GM23338 (cell line): ENCODE data around the gene S100PBP. TPM values are rescaled to one million over a fixed set of nuclear protein-coding genes. Genes with fewer than 3 reads are reported as not detected.

ENCODE experiments used
- ATAC-seq: fragments of 200-7000 bp; cut with Tn5 transposase; 3 replicates; pipeline ENCODE4 v1.9.1; 2020
- DNase-seq: peaks from one replicate; pipeline ENCODE4 v3.0.0-alpha.2; 2015; ENCODE audit warnings: low spot score
- H2AFZ ChIP-seq: fragments of 200-600 bp; sonication (generic); 2 replicates; pipeline ENCODE4 v1.8.0; 2016; ENCODE audit warnings: antibody characterized with exemption, mild to moderate bottlenecking, moderate library complexity
- H3F3A ChIP-seq: fragments of 200-600 bp; sonication (generic); replicated peaks from 2 replicates; pipeline ENCODE4 v1.8.0; 2017; ENCODE audit warnings: antibody characterized with exemption, mixed run types, low read depth
- H3K27ac ChIP-seq: fragments of 200-600 bp; sonication (generic); 2 replicates; pipeline ENCODE4 v1.6.1; 2016; ENCODE audit warnings: low read depth
- H3K27me3 ChIP-seq: fragments of 200-600 bp; sonication (generic); 2 replicates; pipeline ENCODE4 v1.8.0; 2016; ENCODE audit warnings: mild to moderate bottlenecking, mixed run types, moderate library complexity; ENCODE audit not compliant: insufficient read depth
- H3K36me3 ChIP-seq: fragments of 200-600 bp; sonication (generic); 2 replicates; pipeline ENCODE4 v1.8.0; 2016; ENCODE audit warnings: mild to moderate bottlenecking; ENCODE audit not compliant: insufficient read depth
- H3K4me1 ChIP-seq: fragments of 200-600 bp; sonication (generic); 2 replicates; pipeline ENCODE4 v1.8.0; 2016; ENCODE audit warnings: mild to moderate bottlenecking, moderate library complexity; ENCODE audit not compliant: insufficient read depth
- H3K4me2 ChIP-seq: fragments of 200-600 bp; sonication (generic); 2 replicates; pipeline ENCODE4 v1.7.1; 2017; ENCODE audit warnings: mixed run types
- H3K4me3 ChIP-seq: fragments of 200-600 bp; sonication (generic); 2 replicates; pipeline ENCODE4 v1.6.1; 2016; ENCODE audit warnings: mixed run types
- H3K79me2 ChIP-seq: fragments of 200-600 bp; sonication (generic); replicated peaks from 2 replicates; pipeline ENCODE4 v1.8.0; 2017; ENCODE audit warnings: mild to moderate bottlenecking; ENCODE audit not compliant: insufficient read depth
- H3K9me2 ChIP-seq: fragments of 200-600 bp; sonication (generic); 2 replicates; pipeline ENCODE4 v1.8.0; 2017; ENCODE audit not compliant: insufficient read depth
- H4K20me1 ChIP-seq: fragments of 200-600 bp; sonication (generic); replicated peaks from 2 replicates; pipeline ENCODE4 v1.8.0; 2017; ENCODE audit warnings: mild to moderate bottlenecking; ENCODE audit not compliant: insufficient read depth
- H3K27ac Mint-ChIP-seq: 2 replicates; pipeline ENCODE4 v1.8.0; 2020; ENCODE audit warnings: inconsistent platforms, mild to moderate bottlenecking, moderate library complexity, mixed read lengths
- H3K27me3 Mint-ChIP-seq: 3 replicates; pipeline ENCODE4 v1.8.0; 2022; ENCODE audit warnings: low read depth, mild to moderate bottlenecking, moderate library complexity, mixed read lengths, inconsistent platforms; ENCODE audit not compliant: insufficient read depth, poor library complexity
- H3K36me3 Mint-ChIP-seq: 3 replicates; pipeline ENCODE4 v1.8.0; 2021; ENCODE audit warnings: low read depth, mild to moderate bottlenecking, inconsistent platforms, moderate library complexity, mixed read lengths
- H3K4me1 Mint-ChIP-seq: 3 replicates; pipeline ENCODE4 v1.8.0; 2020; ENCODE audit warnings: mild to moderate bottlenecking, inconsistent platforms, mixed read lengths
- H3K4me3 Mint-ChIP-seq: 3 replicates; pipeline ENCODE4 v1.8.0; 2021; ENCODE audit warnings: moderate library complexity, mild to moderate bottlenecking, inconsistent platforms, mixed read lengths
- H3K9me3 Mint-ChIP-seq: 3 replicates; pipeline ENCODE4 v1.8.0; 2020; ENCODE audit warnings: moderate library complexity, mild to moderate bottlenecking, inconsistent platforms, mixed read lengths
- CREB1 ChIP-seq: fragments of 250-450 bp; sonication (Bioruptor Pico); IDR thresholded peaks from 2 replicates; pipeline ENCODE4 v1.5.0; 2020; ENCODE audit warnings: low read depth, mild to moderate bottlenecking, moderate library complexity
- EZH2 ChIP-seq: fragments of 200-600 bp; sonication (generic); IDR thresholded peaks from one replicate; pipeline ENCODE4 v1.8.0; 2017; ENCODE audit warnings: antibody characterized with exemption, mild to moderate bottlenecking, low read depth; ENCODE audit not compliant: unreplicated experiment
- EZH2phosphoT487 ChIP-seq: fragments of 200-600 bp; sonication (generic); IDR thresholded peaks from one replicate; pipeline ENCODE4 v1.8.1; 2018; ENCODE audit warnings: antibody characterized with exemption; ENCODE audit not compliant: unreplicated experiment
- POLR2AphosphoS5 ChIP-seq: IDR thresholded peaks from 2 replicates; pipeline ENCODE4 v1.6.1; 2016; ENCODE audit warnings: antibody characterized with exemption, low read depth
- ZNF114 ChIP-seq: fragments of 250-450 bp; sonication (Bioruptor Pico); IDR thresholded peaks from 2 replicates; pipeline ENCODE4 v1.5.0; 2020; ENCODE audit warnings: mild to moderate bottlenecking, moderate library complexity
- ZNF331 ChIP-seq: fragments of 250-450 bp; sonication (Bioruptor Pico); IDR thresholded peaks from 2 replicates; pipeline ENCODE4 v1.5.0; 2020; ENCODE audit warnings: low read depth, mild to moderate bottlenecking, moderate library complexity
- polyA plus RNA-seq: library from polyadenylated mRNA; unstranded; fragments of >200 nt; fragmentation: Nextera tagmentation; extraction: Ambion mirVana; gene quantifications from 2 replicates; pipeline ENCODE4 v1.2.1, GENCODE V29; 2016
- total RNA-seq: library from RNA; depleted of rRNA; stranded (reverse); fragments of >200 nt; shearing (Covaris generic); gene quantifications from 2 replicates; pipeline ENCODE4 v1.2.3, GENCODE V29; 2014
- TF ChIP-seq, protein P1 (sequence below): fragments of 250-450 bp; sonication (Bioruptor Pico); IDR thresholded peaks from 2 replicates; pipeline ENCODE4 v1.5.0; 2020; ENCODE audit warnings: mild to moderate bottlenecking, moderate library complexity
- TF ChIP-seq, protein P2 (sequence below), 2 experiments: fragments of 200-600 bp in 1 of 2; sonication (generic) in 1 of 2; conservative IDR thresholded peaks; 2 replicates each; pipeline versions ENCODE4 v1.5.1 to v1.6.1; 2016 to 2017; ENCODE audit warnings: antibody characterized with exemption in 2 of 2, low read depth in 2 of 2, mild to moderate bottlenecking in 2 of 2, moderate library complexity in 1 of 2

The S100PBP gene
- total and polyA plus RNA-seq, 2 experiments from 2014 or later, result 30.6 to 65.2 TPM

- Mint-ChIP-seq H3K36me3 (peaks cover 8% of the 10 kb centered on the region; the same call in 1 of the 3 replicates), H3K4me1 (peaks cover 12% of the 10 kb centered on the region), H3K4me3 (peak overlapping the region; percentile 75), H3K27ac (no peak overlapping the region), H3K9me3 (peaks cover 5% of the 10 kb centered on the region; the same call in 2 of the 3 replicates), H3K27me3 (peaks cover 27% of the 10 kb centered on the region)
- Histone ChIP-seq H2AFZ (peak overlapping the region; percentile 98), H3K4me3 (peak overlapping the region; percentile 95), H3F3A (peaks cover 7% of the 10 kb centered on the region; the same call in 1 of the 2 replicates), H4K20me1 (no peaks in the 10 kb centered on the region; the same call in 1 of the 2 replicates), H3K4me2 (peak overlapping the region; percentile 94), H3K36me3 (no peaks in the 10 kb centered on the region), H3K4me1 (peaks cover 10% of the 10 kb centered on the region; the same call in 1 of the 2 replicates), H3K9me2 (no peaks in the 10 kb centered on the region), H3K79me2 (no peaks in the 10 kb centered on the region), H3K27me3 (peaks cover 34% of the 10 kb centered on the region), H3K27ac (no peak overlapping the region)
- TF ChIP-seq CREB1 (CRISPR knock-in tag) (peak; percentile 34; the same call in 1 of the 2 replicates), EZH2phosphoT487 (no peak), EZH2 (no peak), ZNF114 (CRISPR knock-in tag) (no peak), ZNF331 (no peak), POLR2AphosphoS5 (peak; percentile 38; the same call in 1 of the 2 replicates)
- TF ChIP-seq, protein P1, sequence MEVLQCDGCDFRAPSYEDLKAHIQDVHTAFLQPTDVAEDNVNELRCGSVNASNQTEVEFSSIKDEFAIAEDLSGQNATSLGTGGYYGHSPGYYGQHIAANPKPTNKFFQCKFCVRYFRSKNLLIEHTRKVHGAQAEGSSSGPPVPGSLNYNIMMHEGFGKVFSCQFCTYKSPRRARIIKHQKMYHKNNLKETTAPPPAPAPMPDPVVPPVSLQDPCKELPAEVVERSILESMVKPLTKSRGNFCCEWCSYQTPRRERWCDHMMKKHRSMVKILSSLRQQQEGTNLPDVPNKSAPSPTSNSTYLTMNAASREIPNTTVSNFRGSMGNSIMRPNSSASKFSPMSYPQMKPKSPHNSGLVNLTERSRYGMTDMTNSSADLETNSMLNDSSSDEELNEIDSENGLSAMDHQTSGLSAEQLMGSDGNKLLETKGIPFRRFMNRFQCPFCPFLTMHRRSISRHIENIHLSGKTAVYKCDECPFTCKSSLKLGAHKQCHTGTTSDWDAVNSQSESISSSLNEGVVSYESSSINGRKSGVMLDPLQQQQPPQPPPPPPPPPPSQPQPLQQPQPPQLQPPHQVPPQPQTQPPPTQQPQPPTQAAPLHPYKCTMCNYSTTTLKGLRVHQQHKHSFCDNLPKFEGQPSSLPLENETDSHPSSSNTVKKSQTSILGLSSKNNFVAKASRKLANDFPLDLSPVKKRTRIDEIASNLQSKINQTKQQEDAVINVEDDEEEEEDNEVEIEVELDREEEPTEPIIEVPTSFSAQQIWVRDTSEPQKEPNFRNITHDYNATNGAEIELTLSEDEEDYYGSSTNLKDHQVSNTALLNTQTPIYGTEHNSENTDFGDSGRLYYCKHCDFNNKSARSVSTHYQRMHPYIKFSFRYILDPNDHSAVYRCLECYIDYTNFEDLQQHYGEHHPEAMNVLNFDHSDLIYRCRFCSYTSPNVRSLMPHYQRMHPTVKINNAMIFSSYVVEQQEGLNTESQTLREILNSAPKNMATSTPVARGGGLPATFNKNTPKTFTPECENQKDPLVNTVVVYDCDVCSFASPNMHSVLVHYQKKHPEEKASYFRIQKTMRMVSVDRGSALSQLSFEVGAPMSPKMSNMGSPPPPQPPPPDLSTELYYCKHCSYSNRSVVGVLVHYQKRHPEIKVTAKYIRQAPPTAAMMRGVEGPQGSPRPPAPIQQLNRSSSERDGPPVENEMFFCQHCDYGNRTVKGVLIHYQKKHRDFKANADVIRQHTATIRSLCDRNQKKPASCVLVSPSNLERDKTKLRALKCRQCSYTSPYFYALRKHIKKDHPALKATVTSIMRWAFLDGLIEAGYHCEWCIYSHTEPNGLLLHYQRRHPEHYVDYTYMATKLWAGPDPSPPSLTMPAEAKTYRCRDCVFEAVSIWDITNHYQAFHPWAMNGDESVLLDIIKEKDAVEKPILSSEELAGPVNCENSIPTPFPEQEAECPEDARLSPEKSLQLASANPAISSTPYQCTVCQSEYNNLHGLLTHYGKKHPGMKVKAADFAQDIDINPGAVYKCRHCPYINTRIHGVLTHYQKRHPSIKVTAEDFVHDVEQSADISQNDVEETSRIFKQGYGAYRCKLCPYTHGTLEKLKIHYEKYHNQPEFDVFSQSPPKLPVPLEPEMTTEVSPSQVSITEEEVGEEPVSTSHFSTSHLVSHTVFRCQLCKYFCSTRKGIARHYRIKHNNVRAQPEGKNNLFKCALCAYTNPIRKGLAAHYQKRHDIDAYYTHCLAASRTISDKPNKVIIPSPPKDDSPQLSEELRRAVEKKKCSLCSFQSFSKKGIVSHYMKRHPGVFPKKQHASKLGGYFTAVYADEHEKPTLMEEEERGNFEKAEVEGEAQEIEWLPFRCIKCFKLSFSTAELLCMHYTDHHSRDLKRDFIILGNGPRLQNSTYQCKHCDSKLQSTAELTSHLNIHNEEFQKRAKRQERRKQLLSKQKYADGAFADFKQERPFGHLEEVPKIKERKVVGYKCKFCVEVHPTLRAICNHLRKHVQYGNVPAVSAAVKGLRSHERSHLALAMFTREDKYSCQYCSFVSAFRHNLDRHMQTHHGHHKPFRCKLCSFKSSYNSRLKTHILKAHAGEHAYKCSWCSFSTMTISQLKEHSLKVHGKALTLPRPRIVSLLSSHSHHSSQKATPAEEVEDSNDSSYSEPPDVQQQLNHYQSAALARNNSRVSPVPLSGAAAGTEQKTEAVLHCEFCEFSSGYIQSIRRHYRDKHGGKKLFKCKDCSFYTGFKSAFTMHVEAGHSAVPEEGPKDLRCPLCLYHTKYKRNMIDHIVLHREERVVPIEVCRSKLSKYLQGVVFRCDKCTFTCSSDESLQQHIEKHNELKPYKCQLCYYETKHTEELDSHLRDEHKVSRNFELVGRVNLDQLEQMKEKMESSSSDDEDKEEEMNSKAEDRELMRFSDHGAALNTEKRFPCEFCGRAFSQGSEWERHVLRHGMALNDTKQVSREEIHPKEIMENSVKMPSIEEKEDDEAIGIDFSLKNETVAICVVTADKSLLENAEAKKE (CRISPR knock-in tag), result no peak
- TF ChIP-seq, protein P2, sequence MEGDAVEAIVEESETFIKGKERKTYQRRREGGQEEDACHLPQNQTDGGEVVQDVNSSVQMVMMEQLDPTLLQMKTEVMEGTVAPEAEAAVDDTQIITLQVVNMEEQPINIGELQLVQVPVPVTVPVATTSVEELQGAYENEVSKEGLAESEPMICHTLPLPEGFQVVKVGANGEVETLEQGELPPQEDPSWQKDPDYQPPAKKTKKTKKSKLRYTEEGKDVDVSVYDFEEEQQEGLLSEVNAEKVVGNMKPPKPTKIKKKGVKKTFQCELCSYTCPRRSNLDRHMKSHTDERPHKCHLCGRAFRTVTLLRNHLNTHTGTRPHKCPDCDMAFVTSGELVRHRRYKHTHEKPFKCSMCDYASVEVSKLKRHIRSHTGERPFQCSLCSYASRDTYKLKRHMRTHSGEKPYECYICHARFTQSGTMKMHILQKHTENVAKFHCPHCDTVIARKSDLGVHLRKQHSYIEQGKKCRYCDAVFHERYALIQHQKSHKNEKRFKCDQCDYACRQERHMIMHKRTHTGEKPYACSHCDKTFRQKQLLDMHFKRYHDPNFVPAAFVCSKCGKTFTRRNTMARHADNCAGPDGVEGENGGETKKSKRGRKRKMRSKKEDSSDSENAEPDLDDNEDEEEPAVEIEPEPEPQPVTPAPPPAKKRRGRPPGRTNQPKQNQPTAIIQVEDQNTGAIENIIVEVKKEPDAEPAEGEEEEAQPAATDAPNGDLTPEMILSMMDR (conservative IDR thresholded peaks at IDR 0.05; ENCODE audit: low read depth in 2 of 2), result peak; percentile 13 to 16; a peak in 1 of 4 replicates
- peak; percentile 53 for ATAC-seq
- peak; percentile 75 for DNase-seq
Measured at GRCh38 chr1:32893198-32894018, 76.0 kb downstream of the S100PBP start.
